Measurements from ENCODE around the gene ERG.

ERG gene

DNA sequence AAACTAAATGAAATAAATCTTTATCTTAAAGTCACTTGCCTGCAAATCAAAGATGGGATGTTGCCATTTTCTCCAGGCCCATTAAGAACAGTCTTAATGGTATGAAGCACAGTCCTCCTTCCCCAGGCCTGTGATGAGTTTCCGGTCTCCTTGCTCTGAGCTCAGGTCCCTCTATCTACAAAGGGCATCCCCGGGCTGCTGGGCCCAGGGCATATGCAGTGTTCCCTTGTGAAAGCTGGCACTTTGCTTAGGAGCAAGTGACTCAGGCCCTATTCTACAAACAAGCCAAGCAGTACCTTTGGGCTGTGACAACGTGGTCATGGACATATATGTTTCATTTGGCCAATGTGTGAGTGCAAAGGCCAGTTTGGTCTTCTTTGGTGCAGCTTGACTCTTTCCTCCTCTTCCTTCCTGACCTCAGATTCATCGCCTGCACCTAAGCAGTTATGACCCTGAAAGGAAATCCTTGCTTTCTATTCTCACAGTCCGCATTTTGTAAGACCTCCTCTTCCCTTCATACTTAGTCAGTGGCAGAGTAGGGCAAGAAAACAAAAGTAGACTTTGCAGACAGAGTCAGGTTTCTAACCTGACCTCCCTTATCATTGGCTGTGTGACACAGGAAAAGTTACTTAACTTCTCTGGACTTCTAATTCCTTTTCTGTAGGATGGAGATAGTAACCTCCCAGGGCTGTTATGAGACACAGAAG is 109.5 kb downstream of the ERG start:
- no peak for DNase-seq (ENCODE audit: low spot score)

DNA sequence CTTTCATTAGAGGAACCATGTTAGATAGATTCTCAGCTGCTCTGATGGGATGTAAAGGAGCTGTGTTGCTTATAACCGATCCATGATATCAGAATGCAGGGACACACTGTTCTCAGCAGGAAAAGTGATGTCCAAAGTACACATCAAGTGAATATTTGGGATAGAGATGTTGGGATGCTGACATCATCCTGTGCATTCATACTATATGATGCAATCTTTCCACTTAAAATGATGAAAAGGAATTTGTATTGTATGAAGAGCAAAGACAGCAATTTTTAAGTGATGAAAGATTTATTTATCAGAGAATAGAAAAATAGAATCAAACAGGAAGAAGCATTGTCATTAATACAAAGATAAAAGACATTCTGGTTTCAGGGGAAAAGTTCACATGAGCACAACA is 110.1 kb downstream of the ERG start:
- DNase-seq (ENCODE audit: low spot score), result no peak

DNA sequence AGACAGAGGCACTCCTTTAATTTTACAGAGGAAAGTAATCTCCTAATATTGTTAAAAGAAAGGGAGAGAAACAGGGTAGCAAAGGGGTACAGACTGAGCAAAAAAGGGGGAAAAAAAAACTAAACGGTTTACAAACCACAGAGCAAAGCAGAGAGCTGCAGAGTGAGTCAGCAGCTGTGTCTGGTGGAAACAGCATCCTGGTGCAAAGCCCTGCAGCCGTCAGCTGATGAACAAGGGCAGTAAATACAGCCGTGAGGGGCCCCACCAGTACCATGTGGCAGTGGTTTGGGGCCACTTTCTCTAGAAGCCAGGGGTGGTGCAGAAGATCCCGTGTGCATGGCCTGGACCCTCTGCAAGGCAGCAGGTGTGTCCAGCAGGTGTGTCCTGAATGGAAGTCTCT is 111.3 kb downstream of the ERG start:
- DNase-seq (ENCODE audit: low spot score), result no peak

DNA sequence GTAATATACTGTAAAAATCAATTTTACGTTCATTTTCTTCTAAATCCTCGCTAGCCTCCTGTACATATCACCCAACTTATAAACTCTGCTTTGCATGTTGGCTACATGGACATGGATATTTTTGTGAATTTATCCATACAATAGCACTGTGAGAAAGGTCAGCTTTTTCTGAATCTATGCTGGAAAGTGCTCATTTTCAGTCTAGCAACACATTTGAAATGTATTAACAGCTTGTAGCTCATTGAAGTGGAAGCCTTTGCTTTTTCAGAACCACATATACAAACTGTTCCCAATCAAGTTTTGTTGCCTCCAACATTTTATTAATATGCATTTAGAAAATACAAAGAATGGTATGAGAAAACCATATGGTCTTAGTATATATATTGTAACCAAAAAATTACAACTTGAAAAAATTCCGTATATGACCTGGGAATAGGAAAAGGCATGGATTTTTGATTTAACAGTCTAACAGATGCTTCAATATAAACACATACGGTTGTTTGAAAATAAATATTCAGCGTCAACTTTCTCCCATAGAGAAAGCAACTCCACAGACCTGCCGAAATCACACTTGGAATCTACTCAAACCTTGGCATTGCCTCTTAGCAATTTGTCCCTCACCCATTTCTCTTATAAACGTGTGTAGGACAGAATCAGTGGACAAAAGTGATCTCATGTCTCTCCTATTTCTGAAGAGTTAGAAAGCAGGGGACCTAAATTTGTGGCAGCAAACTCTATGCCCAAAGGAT is 112.7 kb downstream of the ERG start:
- no peak for DNase-seq (ENCODE audit: low spot score)

GRCh38 chr21:38384675-38385426 is 113.4 kb downstream of the ERG start:
- no peak for DNase-seq (ENCODE audit: low spot score)

DNA sequence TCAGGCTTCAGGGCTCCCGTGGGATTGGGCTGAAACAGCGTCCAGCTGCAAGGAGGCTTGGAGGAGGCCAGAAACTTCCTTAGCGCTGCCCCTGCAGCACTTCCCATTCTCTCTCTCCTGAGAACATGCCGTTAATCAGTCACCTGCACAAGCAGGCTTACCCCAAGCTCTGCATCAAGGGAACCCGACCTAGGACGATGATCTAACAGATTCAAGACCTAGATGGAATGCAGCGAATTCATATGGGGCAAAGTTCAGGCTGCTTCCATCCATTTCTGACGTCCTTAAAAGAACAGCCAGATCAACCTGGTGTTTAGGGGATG is 114.1 kb downstream of the ERG start:
- no peak for DNase-seq (ENCODE audit: low spot score)

DNA sequence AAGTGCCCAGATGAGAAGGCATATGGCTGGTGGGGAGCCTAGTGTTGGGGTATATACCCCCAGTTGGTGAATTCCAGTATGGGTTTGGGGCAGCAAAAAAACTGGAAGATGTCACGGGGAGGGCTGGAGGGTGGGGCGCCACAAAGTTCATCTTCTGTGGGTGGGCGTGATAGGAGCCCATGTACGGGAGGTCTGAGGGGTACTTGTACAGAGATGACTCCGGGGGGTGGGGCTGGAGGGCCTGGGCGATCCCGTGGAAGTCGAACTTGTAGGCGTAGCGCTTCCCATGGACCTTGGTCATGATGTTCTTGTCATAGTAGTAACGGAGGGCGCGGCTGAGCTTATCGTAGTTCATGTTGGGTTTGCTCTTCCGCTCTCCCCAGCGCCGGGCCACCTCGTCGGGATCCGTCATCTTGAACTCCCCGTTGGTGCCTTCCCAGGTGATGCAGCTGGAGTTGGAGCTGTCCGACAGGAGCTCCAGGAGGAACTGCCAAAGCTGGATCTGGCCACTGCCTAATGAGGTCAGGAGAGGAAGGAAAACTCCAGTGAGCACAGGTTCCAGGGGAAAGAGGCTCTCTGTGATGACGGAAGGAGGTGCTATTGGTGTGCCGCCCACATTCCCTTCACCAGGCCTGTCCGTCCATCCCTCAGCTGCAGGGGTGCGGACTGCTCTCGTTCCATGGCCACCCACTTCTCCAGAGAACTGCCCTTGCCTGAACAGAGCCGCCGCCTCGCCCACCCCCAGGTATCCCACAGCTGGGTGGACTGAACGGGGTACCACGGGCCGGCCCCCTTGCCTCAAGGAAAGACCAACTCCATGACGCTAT is 114.7 kb downstream of the ERG start:
- DNase-seq (ENCODE audit: low spot score), result no peak

DNA sequence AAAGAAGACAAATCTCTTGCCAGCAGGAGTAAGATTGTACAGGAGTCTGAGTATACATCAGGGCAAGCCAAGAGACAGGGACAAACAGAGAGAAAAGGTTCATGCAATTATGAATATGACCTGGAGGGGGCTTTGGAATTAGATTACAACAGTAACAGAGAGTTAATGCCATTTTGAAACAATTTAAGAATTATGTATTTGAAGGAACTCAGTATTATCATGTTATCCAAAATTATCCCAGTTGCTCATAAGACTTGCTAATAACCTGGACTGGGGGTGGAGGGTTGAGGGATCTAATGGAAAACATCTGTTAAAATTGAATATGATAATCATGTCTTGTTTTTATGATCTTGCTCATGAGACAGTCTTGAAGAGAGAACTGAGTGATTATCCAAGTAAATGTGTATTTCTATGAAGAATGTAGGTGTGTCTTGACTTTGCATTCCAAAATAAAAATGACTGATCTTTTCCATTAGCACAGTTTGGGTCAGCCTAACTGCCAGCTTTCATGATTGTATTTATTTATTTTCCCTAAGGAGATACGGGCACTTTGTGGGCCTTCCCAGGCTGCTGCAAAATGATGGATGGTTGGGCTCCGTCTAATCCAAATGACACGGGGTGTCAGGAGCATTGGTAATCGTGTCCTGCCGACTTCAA is 117.7 kb downstream of the ERG start:
- no peak for DNase-seq (ENCODE audit: low spot score)

GRCh38 chr21:38379147-38379546 is 119.1 kb downstream of the ERG start:
- DNase-seq (ENCODE audit: low spot score), result no peak

DNA sequence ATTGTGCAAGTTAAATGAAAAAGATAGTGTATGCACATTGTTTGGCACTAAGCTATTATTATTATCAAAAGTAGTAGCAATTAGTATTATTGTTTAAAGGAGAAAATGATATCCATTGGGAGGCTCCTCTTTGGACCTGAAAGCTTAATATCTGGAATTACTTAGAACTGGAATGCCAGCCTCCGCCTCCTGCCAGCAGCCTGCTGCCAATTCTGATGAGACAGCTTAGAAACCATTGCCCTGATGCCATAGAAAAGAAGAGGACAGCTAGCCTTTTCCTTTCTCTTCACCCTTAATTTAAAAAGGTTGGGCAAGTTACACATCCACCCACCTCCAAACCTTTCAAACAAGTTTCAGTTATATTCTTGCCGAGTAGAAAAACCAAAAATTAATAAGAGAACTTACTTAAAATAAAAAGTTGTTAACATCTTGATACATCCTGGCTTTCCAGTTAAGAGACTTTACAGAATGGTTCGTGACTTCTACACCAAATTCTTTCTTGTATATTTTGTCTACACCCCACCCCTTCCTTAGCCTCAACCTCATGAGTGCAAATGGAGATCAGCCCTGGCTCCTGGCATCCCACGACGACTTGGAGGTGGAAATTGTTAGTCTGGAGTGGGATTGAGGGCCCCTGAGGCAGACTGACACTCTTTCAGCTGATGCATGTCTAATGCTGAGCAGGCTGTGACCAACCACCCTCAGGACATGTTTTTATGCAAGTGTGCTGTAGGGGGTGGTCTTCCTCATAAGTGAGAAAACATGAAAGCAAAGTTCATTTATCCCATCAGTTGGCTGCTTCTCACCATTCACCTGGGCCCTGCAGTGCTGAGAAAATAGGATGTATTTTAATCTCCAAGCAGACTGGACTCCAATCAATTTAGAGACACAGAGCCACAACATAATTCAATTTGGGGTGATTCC is 120.8 kb downstream of the ERG start:
- no peak for DNase-seq (ENCODE audit: low spot score)

DNA sequence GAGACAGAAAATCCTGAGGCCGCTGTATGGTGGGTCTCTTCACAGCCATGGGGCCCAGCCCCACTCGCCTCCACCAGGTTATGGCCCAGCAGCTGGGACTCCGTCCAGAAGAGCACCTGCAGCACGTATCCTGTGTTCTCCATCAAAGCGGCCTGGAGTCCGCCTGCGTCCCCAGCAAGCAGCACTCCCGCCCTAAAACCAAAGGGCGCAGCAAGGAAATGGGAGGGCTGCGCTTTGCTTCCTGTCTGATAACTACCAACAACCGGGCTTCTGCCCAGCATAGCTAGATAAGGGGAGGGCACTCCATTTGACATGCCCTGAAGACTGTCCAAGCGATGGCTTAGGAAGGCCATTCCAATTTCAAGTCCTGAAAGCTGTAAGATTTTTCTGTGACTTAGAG is 121.6 kb downstream of the ERG start:
- no peak for DNase-seq (ENCODE audit: low spot score)

DNA sequence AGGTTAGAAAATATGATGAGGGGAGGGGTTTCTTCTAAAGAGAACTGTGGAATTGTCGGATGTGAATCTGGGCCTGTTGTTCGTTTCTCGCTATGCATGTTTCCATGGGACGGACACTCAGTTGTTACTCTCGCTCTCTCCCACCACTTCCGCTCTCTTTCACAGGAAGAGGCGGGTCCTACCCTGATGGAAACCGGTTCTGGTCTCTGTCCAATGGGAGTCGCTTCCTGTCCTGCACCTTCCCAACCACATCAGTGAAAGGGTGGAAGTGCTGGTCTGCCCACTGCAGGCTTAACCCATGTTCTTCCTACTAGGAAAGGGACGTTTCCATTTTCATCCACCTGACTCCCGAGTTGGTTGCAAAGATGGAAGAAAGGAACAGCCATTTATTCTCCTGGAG is 122.0 kb downstream of the ERG start:
- no peak for DNase-seq (ENCODE audit: low spot score)

DNA sequence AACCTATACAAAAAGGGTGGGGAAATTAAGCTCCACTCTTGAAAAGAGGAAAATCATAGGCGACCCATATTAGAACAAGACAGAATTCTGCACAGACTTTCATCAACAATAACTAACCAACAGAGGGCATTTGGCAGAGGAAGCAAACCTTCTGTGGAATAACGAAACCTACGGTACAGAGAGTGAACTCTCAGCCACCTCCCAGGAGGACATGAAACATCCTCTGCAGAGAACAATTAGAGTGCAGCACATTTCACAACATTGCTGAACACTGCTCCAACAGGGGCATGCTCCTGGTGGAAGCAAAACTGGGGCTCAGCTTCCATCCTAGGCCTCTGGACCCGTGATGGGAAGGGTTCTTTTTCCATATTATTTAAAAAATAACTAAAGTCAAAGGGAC is 130.6 kb downstream of the ERG start:
- DNase-seq (ENCODE audit: low spot score), result no peak

DNA sequence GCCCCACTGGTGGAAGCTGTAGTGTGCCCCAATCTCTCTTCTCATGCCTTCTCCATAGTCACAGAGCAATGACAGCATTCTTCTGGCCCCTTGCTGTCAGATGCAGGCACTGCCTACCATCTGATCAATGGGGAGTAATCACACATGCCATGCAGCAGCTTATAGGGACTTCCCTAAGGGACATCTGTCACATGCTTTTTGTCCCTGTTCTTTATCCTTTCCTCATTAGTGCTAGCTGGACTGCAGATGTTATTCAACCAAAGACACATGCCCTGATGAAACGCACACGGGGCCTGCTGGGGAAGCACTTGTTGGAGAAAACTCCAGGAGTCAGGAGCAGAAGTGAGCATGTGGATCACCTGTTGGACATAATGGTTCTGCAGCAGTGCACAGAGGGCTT is 132.8 kb downstream of the ERG start:
- DNase-seq (ENCODE audit: low spot score), result no peak

GRCh38 chr21:38363693-38364092 is 134.6 kb downstream of the ERG start:
- no peak for DNase-seq (ENCODE audit: low spot score)

DNA sequence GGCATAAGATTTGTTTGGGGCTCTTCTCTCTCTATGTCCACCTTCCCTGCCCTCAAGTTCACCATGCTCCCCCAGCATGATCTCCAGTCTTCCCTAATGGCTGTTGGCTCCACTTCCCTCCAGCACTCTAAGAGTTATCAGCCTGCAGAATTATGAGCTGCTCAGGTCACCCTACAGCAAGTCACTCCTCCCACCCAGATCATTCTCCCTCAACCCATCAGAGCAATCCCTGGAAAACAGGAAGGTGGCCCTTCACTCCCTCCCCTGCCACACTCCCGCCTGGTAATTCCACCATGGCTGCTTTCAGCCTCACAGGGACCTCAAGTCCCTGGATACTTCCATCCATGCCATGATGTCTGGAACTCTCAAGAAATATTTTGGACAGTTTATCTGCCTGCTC is 137.0 kb downstream of the ERG start:
- no peak for DNase-seq (ENCODE audit: low spot score)

GRCh38 chr21:38359835-38360234 is 138.4 kb downstream of the ERG start:
- no peak for DNase-seq (ENCODE audit: low spot score)

DNA sequence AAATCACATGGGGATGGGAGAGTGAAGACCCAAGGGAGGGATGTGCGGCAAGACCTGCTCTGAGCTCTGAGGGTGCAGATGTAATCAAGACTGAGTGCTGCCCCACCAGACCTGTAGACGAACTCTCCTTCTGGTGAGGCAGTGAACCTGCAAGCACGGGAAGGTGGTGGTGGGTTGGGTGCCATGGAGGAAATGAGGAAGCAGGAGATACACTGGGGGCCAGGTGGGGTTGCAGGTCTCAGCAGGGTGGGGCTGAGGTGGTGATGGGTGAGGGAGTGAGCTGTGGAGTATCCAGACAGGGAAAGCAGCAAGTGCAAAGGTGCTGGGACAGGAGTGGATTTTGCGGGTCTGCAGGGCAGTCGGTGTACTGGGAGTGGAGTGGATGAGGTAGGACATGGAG is 139.2 kb downstream of the ERG start:
- DNase-seq (ENCODE audit: low spot score), result no peak

DNA sequence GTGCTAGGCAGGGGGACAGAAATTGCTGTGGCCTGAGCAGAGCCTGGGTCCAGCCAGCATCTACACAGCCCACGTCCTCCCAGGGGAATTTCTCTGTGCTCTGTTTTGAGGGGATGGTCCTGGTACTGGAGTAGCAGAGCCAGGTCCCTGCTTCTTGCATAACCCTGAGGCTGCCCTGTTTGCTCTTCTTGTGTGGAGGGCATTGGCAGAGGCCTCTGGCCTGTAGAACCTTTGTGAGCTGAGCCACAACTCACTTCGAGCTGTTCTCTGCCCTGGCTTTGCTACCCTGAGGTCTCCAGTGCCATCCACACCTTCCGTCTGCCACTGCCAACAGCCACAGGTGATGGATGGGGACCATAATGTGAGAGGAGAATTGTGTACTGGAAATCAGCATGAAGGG is 139.6 kb downstream of the ERG start:
- no peak for DNase-seq (ENCODE audit: low spot score)

- no peak for DNase-seq (ENCODE audit: low spot score)
Measured at GRCh38 chr21:38358098-38358497, 140.2 kb downstream of the ERG start.
